ENCODE results near the gene TRAF3IP1.

- TF ChIP-seq POLR2AphosphoS5 (IDR thresholded peaks at IDR 0.05; ENCODE audit: borderline replicate concordance, low read depth, low read length) = no peak
- no peak for TF ChIP-seq EZH2 (IDR thresholded peaks at IDR 0.05)
These were observed 50.6 kb downstream of the TRAF3IP1 start for GRCh38 chr2:238370823-238371372.
